Spleen (tissue), 7 donors: ENCODE results near the gene SPATA31A6.
"Not testable (repeated sequence)": the region's sequence is repeated elsewhere in the genome, so short reads cannot be mapped to it uniquely, and the experiment has no call there.

Experiments
- POLR2A ChIP-seq, 3 donors: fragments of 450-650 bp; IDR thresholded peaks; one replicate each; pipeline ENCODE4 v1.5.1; 2017; ENCODE audit warnings: antibody characterized with exemption in 3 of 3, mild to moderate bottlenecking in 1 of 3
- TF ChIP-seq, protein P1 (sequence below), 11 experiments: fragments of 200-600 bp in 7 of 11; fragments of 450-650 bp in 4 of 11; sonication (generic) in 4 of 11; IDR thresholded peaks in 8 of 11; conservative IDR thresholded peaks in 3 of 11; 1 replicate in 7 of 11; 2 replicates in 4 of 11; pipeline versions ENCODE4 v1.4.0 to v1.8.0; 2016 to 2021; ENCODE audit warnings: antibody characterized with exemption in 11 of 11, inconsistent platforms in 4 of 11, mild to moderate bottlenecking in 1 of 11
- donor health status: DM: no; HTN: no; CAD: no; lungs with moderate emphysema.
- donor health status: DM: no; HTN: no; CAD: no.
- donor health status: DM: no; HTN: no; CAD: no.

DNA sequence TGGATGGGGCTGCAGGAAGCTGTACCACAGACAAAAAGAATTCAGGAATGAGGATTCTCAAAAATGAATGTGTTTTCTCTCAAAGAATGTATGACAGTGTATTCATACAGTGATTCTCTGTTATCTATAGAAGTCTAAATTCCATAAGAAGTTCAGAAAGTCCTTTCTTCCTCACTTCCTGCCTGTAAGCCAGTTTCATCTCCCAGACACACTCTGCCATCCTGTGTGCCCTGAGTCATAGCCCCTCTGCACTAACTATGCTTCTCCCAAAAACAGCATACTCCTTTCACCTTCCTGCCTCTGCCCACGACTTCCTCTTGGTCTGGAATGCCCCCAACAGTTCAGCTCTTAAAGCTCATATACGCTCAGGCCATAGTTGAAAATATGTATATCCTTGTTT, 36.4 kb downstream of the SPATA31A6 start:
- TF ChIP-seq, protein P1, sequence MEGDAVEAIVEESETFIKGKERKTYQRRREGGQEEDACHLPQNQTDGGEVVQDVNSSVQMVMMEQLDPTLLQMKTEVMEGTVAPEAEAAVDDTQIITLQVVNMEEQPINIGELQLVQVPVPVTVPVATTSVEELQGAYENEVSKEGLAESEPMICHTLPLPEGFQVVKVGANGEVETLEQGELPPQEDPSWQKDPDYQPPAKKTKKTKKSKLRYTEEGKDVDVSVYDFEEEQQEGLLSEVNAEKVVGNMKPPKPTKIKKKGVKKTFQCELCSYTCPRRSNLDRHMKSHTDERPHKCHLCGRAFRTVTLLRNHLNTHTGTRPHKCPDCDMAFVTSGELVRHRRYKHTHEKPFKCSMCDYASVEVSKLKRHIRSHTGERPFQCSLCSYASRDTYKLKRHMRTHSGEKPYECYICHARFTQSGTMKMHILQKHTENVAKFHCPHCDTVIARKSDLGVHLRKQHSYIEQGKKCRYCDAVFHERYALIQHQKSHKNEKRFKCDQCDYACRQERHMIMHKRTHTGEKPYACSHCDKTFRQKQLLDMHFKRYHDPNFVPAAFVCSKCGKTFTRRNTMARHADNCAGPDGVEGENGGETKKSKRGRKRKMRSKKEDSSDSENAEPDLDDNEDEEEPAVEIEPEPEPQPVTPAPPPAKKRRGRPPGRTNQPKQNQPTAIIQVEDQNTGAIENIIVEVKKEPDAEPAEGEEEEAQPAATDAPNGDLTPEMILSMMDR (IDR thresholded peaks at IDR 0.05 in 8 of 11, conservative IDR thresholded peaks at IDR 0.05 in 3 of 11), result not testable (repeated sequence)
- TF ChIP-seq POLR2A (IDR thresholded peaks at IDR 0.05), result not testable (repeated sequence)
